NCI-H524 (cell line): ENCODE data around the gene MVB12B.

Experiments used
- DNase-seq, 2 experiments: peaks; one replicate each; lab custom pipeline; 2025; lab: John Stamatoyannopoulos, UW

Gene MVB12B

DNA sequence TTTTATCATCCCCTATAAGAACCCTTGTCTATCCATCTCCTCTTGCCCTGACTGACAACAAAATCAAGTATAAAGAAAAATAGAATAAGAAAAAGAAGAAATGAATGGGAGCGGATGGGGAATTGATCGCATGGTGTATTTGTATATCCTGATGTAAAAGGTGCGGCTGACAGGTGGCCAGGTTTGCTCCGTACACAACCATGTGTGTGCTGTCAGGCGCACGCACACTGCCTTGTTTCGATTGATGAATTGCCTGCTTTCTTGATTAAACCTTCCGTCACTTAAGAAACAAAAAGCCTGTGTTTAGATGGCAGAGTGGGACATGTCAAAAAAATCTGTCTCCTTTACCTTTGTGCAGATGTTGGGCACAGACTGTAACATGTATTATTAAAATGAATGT, 102.6 kb downstream of the MVB12B start:
- no peak for DNase-seq

DNA sequence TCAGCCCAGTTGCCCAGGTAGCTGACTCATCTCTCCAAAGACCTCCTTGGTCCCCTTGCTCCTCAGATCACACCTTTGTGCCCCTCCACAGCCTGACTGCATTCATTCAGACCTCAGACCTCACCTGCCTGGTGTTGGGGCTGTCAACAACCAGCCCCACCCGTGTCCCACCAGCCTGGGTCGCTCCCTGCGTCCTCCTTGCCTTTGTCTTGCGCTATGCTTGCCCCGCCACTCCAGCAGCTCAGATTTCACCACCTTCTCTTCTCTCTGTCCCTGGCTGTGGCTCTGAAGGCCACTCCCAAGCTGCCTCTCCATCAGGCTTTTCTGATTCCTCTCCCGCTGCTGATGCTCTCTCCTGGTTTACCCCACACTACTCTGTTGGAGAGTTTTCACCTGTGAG, 103.5 kb downstream of the MVB12B start:
- DNase-seq: no peak

DNA sequence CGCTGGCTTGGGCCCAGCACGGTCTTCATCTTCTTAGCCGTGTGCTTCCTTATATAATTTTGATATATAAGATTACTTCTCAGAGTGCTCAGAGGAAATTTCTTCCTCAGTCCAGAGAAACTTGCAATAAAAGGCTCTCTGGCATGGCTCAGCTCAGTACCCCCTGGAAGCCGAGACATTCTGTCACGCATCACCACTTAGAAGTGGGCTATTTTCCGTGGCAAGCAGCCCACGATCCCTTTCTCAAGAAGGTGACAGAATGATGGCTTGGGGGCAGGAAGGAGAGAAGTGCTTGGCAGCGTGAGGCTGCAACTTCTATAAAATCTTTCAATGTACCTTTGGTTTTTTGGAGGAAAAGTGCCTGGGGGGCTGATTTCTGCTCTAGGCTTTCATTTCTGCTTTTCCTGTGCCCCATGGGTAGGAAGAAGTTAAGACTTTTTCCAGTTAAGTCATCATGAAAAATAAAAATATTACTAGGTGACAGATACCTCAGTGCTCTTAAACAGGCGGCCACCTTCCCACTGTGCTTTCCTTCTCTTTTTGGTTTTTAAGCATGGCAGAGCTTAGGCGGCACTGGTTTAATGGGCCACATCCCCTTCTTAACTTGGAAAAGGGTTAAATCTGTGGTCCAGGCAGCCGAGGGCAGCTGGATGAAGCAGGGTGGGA, 104.6 kb downstream of the MVB12B start:
- no peak for DNase-seq

DNA sequence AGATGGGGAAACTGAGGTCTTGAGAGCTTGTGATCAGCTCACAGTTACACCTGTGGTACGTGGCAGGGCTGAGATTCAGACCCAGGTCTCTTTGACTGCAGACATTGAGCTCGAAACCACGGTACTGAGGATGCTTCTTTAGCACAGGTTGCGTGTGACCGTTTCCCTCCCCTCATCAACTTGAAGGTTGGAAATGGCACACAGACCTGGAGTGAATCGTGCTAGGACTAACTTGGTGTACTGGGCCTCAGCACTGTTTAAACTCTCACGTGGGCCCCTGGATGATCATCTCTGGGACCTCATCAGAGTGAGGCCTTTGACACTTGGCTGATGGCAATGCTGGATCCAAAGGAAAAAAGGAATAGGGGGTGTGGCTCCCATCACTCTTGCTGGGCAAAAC, 106.0 kb downstream of the MVB12B start:
- DNase-seq: no peak

DNA sequence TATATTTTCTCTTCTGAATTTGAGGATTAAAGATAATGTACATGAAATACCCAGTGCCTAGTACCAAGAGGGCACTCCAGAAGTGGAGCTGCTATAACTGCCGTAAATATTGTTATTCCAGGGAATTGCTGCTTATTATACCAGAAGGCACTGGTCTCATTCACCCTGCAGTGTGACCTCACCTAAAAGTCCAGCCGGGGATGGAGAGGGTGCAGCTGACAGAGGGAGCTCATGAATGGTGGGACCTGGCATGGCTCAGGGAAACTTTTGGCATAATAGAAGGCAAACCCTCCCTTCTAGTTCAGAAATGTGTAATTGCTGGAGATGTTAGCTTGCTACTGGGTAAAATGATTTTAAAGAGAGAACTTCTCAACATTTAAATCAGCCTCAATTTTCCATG, 108.5 kb downstream of the MVB12B start:
- DNase-seq: no peak

DNA sequence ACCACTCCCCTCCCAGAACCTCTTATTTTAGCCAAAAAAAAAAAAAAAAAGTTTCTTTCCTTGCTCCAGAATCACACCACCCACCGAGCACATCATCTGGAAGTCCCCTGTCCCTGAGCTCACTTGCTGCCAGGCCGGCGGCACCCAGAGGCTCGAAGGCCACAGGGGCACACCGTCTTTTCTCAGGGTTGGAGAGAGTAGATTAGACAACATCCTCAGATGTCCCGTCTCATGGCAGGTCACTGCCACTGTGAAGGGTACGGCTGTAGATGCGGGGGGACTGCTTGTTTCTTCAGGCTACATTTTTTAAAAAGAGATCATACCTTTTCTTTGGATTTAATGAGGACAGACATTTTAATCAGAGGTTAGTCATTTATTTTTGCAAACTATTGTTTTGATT, 109.0 kb downstream of the MVB12B start:
- no peak for DNase-seq

DNA sequence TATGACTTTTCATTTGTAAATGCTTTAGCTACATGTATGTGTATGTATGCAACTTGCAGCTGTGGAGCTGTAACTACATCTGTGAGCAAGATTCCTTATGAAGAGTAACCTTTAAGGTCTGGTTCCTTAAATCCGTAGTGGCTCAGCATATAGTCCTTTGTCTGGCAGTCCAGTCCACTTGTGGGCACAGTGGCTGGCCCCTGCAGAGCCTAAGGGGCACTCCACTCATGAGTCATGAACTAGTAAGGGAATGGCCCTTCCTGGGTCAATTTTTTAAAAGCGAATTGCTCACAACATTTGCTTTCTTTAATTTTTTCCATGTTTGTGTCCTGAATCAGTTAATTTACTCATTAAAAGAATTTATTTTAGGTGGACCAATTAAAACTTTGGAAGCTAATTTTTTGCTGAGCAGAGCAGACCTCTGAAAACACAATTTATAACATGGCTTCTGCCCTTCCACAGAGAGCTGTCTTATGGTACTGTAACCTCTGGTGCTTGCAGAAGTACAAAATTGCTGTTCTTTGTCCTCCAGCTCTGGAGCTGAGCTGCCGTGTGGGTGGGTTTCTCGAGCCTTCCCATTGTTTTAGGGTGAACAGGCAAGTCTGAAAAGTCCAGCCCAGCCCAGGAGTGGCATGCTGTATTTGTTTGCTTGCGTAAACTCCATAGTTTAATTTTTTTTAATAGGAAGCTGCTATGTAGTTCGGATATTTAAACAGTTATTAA, 110.1 kb downstream of the MVB12B start:
- no peak for DNase-seq

DNA sequence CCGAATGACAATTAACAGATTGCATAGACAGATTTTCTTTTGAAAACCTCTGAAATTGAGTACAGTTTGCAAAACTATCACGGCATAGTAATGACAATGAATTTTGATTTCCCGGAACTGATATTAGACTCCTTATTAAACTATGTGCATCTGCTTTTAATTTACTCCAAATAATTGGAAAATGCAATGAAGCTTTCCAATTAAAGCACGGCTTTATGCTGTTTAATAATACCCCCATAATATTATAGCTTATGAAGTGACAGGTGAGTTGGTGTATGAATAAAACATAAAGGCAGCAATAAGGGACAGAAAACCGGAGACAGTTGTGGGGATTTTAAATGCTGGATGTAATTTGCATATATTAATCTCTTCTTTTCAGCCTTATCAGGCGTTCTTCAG, 110.6 kb downstream of the MVB12B start:
- no peak for DNase-seq

DNA sequence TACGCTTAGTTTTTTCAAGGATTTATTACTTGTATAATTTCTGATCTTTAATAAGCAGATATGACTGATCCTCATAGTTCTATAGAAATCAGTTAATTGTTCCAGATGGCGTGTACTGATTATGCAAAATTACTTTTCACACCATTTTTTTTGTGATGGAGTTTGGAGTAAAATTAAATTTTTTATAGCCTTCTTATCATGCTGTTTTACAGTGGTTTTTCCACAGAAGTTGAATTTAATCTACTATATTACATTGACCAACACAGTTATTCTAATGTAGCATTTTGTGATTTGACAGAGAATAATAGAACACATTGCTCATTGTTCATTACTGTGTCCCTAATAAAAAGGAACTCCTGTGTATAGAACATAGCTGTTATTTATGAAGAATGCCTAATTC, 111.1 kb downstream of the MVB12B start:
- no peak for DNase-seq

DNA sequence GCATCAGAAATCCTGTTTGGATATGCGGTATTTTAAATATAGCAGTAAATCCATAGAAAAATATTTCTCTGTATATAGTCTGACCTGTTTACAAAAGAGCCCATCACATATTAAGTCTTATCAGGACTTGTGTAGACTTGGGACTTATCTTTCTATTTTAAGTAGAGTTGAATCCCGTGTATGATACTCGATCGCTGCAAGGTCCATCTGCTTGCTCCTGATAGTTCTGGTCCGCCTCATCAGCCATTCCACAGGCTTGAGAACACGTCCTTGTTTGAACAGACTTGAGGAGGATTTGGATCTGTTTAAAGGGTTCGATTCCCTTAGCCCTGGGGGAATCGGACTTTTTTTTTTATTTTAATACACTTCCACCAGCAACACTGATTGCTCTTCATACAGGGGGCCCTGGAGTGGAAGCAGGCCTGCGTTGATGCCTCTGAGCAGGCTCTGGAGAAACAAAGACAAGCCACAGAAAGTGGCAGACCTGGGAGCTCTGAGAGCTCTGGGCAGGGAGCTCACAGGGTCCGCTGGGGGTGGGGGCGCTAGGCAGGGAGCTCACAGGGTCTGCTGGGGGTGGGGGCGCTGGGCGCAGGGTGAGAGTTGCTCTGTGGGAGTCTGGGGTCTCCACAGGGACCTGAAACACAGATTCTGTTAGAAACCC, 112.2 kb downstream of the MVB12B start:
- DNase-seq: peak; percentile 47 to 78

DNA sequence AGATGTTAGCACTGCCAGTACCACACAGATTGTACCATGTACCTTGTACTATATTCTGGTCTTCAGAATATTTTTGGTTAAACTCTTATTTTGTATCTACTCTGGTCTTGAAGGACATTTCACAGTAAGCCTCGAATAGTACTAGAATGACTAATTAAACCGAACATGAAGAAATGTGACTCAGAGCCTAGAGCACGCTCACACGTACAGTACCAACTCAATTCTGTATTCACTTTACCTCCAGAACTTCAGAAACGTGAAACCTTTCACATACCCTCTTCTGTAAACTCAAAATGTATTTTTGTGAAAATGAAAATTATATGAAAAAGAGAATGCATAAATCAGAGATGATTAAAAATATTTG, 112.8 kb downstream of the MVB12B start:
- DNase-seq: no peak

DNA sequence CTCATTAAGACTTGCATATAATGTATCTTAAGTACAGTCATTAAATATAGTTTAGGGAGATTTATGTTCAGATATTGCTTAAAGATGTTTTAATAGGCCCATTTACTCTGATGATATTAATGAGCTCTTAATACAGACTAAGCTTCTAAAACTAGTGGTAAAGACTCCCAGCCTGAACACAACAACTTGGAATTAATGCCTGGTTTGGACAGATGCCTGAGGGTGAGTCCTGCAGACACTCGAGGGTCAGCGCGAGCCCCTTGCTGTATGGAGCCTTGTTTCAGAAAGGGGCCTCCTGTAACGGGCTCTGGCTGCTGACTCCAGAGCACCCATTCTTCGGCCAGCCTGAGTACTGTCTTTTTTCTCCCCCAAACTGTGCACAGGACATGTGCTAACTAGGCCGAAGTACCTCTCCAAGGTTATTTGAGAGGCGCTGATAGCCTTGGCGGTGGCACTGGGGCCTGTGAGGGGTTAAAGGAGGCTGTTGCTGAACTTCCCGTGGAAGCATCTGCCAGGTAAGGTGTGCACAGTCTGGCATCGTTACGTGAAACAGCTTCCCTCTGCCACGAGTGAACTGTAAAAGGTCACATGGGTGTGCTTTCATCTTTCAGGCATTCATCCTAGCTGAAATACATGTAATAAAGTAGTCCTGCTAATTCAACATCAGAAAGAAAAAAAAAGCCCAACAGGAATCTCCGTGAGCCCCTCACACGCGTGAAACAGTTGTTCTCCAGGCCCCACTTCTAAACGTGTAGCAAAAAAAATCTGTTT, 113.4 kb downstream of the MVB12B start:
- DNase-seq: peak; percentile 74 to 78

DNA sequence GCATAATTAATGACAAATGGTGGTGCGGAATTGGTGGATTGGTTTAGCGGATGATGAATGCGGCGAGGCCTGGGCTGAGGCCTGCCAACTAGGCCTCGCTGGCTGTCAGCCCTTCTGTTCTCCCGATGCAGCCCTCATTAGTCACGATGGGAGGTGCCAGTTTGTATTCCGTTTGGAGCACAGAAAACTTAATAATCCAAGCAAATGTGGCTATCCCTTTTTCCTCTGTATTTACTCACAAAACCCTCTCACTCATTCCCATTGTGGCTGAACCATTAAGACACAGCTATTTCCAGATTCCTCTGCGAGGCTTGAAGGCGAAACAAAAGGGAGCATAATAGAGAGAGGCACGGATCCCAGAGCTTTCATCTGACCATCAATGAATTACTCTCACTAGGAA, 114.3 kb downstream of the MVB12B start:
- DNase-seq: peak in 1 of 2 experiments; percentile 33

DNA sequence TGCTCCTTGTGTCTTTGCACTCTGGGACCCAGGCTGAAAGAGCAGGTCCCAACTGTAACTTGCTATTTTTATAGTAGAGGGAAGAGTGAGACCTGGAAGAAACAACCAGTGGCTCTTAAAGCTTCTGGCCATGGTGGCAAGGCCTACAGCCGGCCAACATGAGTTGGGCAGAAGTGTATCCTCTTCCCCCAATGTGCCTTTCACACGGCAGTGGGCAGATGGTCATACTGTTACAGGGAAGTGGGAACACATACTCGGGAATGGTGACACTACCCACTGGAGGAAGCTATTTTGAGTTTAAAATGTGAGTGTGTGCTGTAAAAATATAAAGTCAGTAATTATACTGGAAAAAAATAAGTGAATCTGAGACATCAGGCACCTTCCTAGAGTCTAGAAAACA, 116.0 kb downstream of the MVB12B start:
- DNase-seq: no peak

DNA sequence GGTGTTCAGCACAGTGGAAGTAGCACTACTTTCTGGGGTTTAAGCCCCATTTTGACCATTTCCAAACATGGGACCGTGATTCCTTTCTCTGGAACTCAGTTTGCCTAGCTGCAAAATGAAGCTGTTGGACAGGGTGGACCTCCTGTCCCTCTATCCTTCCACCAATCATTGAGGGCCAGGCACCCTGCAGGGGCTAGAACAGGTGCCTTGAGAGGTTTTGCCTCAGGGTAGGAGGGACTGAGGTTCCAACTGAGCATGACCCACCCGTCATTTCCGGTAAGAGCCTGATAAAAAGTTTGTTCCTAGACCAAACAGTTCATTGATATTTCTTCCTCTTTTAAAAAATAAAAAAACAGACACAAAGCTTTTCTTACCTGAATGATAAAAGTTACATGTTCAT, 116.5 kb downstream of the MVB12B start:
- no peak for DNase-seq

DNA sequence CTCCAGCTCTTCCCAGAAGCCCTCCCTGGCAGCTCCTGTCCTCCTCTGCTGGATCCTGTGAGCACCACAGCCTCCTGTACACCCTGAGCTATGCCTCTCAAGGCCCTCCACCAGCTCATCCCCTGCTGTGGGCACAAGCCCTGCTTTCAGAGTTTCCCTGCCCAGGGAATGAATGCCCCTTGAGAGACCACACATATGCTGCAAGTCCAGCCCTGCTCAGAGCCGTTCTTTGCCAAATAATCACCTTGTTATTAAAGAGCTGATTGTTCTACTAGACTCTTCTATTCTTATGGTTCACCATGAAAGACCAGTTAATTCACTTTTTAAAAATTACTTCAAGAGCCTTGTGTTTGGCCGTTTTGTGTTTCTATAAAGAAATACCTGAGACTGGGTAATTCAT, 121.5 kb downstream of the MVB12B start:
- no peak for DNase-seq

DNA sequence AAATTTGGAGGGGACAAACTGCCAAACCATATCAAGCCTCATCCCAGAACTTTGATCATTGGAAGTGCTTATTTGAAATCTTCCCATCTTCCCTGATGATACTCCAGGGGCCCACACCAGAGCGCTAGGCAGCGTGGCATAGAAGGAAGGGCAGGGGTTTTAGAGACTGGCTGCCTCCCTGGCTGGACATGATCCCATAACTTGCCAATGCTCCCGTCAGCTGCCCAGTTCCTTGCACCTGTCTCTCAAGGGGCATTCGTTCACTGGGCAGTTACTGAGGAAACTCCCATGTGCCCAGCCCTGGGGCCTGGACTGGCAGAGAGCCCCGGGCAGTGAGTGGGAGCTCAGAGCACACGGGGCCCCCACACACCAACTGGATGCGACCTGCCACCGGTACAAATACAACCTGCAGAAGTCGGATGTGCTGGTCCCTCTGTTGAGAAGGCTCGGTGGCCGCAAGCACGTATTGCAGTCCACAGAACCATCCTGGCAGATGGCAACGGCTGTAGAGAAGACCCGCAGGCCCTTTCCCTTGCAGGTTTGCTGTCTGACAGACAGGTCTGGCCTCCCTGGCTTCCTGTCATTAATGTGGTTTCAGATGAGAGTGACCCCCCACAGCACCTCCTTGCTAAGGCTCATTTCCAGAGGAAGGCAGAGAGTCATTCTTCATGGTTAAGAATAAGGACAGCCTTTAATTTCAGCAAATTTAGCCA, 122.4 kb downstream of the MVB12B start:
- DNase-seq: peak in 1 of 2 experiments; percentile 23

DNA sequence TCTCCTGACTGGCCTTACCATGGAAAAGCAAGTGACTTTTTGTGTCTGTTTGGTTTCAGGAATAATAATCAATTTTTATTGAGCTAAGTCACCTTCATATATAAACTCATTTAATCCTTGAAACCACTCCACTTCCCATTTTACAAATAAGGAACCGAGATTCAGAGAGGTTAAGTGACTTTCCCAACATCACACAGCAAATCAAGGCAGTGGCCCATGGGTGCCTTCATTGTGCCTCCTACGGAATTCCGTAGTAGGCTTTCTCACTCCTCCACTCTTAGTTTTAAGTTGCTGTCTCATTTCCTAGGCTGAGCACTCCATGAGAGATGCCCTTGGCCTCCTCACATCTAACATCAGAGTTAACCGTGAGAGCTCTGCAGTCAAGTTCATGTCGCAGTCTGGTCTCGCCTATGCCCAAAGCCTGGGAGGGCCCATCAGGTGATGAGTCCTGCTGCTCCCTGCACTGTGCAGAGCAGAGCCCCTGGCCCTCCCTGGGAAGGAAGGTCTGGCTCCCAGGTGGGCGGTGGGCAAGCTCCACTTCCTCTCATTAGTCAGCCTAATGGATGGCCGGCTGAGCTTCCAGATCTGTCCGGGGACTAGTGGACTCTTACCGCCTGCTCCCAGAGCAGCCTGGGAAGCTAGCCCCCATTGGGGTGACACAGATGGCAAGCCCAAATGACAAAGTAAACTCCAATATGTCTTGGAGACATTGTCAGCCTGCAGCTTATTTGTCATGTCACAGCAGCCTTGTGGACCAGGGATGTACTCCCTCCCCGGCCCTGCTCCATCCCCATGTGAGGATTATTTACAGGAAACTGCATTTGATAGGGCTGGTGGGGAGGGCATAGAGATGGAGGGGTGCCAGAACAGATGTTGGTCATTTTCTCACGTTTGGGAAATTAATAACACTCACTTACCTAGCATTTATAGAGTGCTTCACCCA, 123.4 kb downstream of the MVB12B start:
- DNase-seq: peak; percentile 92 to 97

DNA sequence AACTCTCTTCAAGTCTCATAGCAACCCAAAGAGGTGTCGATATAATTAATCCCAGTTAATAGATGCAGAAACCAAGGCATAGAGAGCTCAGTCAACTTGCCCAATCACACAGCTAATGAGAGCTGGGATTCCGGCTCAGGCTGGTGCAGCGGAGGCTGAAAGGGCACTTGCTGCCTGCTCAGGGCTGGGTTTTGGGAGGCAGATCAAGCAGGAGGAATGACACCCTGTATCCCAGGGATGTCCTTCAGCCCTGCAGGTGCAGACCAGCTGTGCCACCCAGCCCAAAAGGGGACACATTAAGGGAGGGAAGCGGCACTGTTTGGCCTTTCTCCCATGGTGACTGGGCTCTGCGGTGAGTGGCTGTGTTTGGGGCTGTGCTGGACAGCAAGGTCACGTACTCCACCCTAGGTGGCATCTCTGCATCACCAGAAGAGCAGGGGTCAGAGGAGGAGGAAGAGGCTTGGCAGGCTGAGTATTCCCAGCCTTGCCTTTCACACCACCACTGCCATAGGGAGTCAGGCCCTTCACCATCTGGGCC, 124.1 kb downstream of the MVB12B start:
- DNase-seq: peak in 1 of 2 experiments; percentile 34

DNA sequence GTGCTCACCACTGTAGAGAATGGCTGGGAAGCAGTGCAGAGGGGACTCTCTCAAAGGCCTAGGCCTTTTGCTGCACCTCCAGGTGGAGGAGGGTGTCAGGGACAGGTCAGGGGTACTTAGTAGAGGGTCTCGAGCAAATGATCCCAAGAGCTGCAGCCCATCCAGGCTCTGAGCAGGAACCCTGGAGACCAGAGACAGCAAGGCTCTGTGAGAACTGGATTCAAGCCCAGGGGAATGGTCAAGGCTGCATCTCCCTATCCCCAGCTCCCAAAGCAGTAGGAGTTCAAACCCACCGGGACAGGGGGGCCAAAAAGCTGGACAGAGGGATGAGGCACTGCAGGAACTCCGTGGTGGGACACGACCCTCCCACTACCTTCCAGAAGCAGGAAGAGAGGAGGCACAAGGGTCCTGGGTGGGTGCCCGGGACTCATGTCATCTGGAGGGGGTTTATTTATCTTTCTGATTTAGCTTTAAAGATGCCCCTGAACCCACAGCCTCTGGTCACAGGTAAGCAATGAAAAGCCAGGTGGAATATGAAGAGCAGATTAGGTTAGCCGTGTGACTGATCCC, 124.8 kb downstream of the MVB12B start:
- no peak for DNase-seq
